Esophagus muscularis mucosa (tissue), 4 donors: ENCODE data around the gene ADAMTS6. TPM values are rescaled to one million over a fixed set of nuclear protein-coding genes. Genes with fewer than 3 reads are reported as not detected.
"Not testable (repeated sequence)": the region's sequence is repeated elsewhere in the genome, so short reads cannot be mapped to it uniquely, and the experiment has no call there.

ENCODE experiments used
- DNase-seq: peaks from one replicate; pipeline ENCODE4 v3.0.0-alpha.2; 2017; ENCODE audit errors: extremely low spot score
- H3K27ac ChIP-seq, 4 donors: fragments of 200-600 bp; sonication (generic); replicated peaks in 1 of 4; 1 replicate in 3 of 4; 2 replicates in 1 of 4; pipeline ENCODE4 v1.5.1; 2016 to 2019; ENCODE audit warnings: mild to moderate bottlenecking in 1 of 4
- H3K27me3 ChIP-seq, 4 donors: fragments of 200-600 bp; sonication (generic); one replicate each; pipeline versions ENCODE4 v1.5.1 to v1.6.0; 2016 to 2019
- H3K36me3 ChIP-seq, 4 donors: fragments of 200-600 bp; sonication (generic); one replicate each; pipeline ENCODE4 v1.5.1; 2016 to 2019
- H3K4me1 ChIP-seq, 4 donors: fragments of 200-600 bp; sonication (generic); one replicate each; pipeline ENCODE4 v1.5.1; 2016 to 2019
- H3K4me3 ChIP-seq, 4 donors: fragments of 200-600 bp; sonication (generic); 1 replicate in 2 of 4; 2 replicates in 2 of 4; pipeline ENCODE4 v1.5.1; 2016 to 2019; ENCODE audit warnings: mild to moderate bottlenecking in 4 of 4, moderate library complexity in 1 of 4
- H3K9me3 ChIP-seq, 4 donors: fragments of 200-600 bp; sonication (generic); 1 replicate in 3 of 4; 2 replicates in 1 of 4; pipeline ENCODE4 v1.5.1; 2016 to 2019
- CTCF ChIP-seq, 3 experiments: fragments of 200-600 bp in 2 of 3; fragments of 450-650 bp in 1 of 3; sonication (generic) in 2 of 3; IDR thresholded peaks; one replicate each; pipeline ENCODE4 v1.5.1; 2017 to 2019; ENCODE audit warnings: antibody characterized with exemption in 3 of 3, mild to moderate bottlenecking in 2 of 3, moderate library complexity in 1 of 3
- EP300 ChIP-seq: sonication (generic); formaldehyde crosslinking; IDR thresholded peaks from one replicate; pipeline ENCODE4 v1.6.1; 2017; ENCODE audit warnings: antibody characterized with exemption
- POLR2A ChIP-seq: fragments of 450-650 bp; IDR thresholded peaks from one replicate; pipeline ENCODE4 v1.6.1; 2017; ENCODE audit warnings: antibody characterized with exemption, moderate library complexity, mild to moderate bottlenecking, low read depth
- POLR2AphosphoS5 ChIP-seq, 2 donors: sonication (generic); formaldehyde crosslinking; IDR thresholded peaks; one replicate each; pipeline ENCODE4 v1.6.1; 2017; ENCODE audit warnings: antibody characterized with exemption in 2 of 2
- WGBS: methylation state at CpG from one replicate; pipeline ENCODE4 v1.1.5; 2018; 5-methylcytosine and 5-hydroxymethylcytosine counted together
- intact Hi-C: fragments of 100-400 bp; cut with DNase I; formaldehyde crosslinking; loops from one replicate; pipeline ENCODE4 v1.15.1; 2023
- total RNA-seq, 4 donors: library from RNA; depleted of rRNA; stranded (reverse); fragments of >200 nt; gene quantifications; one replicate each; pipeline versions ENCODE4 v1.1.0 to v1.2.1, GENCODE V29; 2016

The ADAMTS6 gene
- total RNA-seq, 4 donors from 2014 or later, result 1.4 to 4.2 (median 2.7) TPM

DNA sequence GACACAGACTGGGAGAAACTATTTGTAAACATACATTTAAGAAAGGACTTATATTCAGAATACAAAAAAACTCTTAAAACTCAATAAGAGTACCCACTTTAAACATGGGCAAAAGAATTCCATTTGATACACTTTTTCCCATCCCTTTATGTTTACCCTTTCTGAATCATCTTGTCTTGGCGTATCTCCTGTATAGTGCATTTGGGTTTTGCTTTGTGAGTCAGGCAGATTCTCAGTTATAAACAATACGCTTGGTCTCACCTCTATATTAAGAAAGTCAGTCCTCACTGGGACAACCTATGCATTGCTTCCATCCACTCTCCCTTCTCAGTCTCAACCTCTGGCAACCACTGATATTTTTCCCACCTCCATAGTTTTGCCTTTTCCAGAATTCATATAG lies 27.3 kb upstream of the ADAMTS6 start:
- TF ChIP-seq CTCF (IDR thresholded peaks at IDR 0.05), result no peak
- no peak for TF ChIP-seq POLR2AphosphoS5 (IDR thresholded peaks at IDR 0.05)
- no peak for TF ChIP-seq EP300
- no peak for TF ChIP-seq POLR2A
- 94% methylated on average over 2 of the region's 2 CpGs for WGBS
- intact Hi-C loops, result no loop called here

GRCh38 chr5:65506961-65507360 lies 25.2 kb upstream of the ADAMTS6 start:
- DNase-seq, result no peak
- Histone ChIP-seq H3K27me3 (no peaks in the 10 kb centered on the region), H3K4me3 (no peak overlapping the region), H3K36me3 (no peaks in the 10 kb centered on the region), H3K9me3 (no peaks in the 10 kb centered on the region), H3K27ac (no peak overlapping the region), H3K4me1 (no peaks in the 10 kb centered on the region)
- 78% methylated on average over 3 of the region's 3 CpGs for WGBS
- intact Hi-C loops, result no loop called here
- TF ChIP-seq EP300 (no peak), POLR2AphosphoS5 (IDR thresholded peaks at IDR 0.05) (no peak), POLR2A (no peak), CTCF (IDR thresholded peaks at IDR 0.05) (no peak)

More for the DNA sequence above, 27.3 kb upstream of the ADAMTS6 start:
- Histone ChIP-seq H3K36me3 (no peaks in the 10 kb centered on the region), H3K27me3 (no peaks in the 10 kb centered on the region), H3K4me3 (no peak overlapping the region), H3K27ac (no peak overlapping the region), H3K9me3 (no peaks in the 10 kb centered on the region), H3K4me1 (no peaks in the 10 kb centered on the region)
- DNase-seq, result no peak

GRCh38 chr5:65489119-65489518 lies 7.4 kb upstream of the ADAMTS6 start:
- DNase-seq, result no peak
- no peaks in the 10 kb centered on the region for H3K27me3 ChIP-seq
- no peak for TF ChIP-seq POLR2AphosphoS5 (IDR thresholded peaks at IDR 0.05)
- TF ChIP-seq POLR2A, result no peak
- TF ChIP-seq CTCF (IDR thresholded peaks at IDR 0.05), result no peak
- no peak for TF ChIP-seq EP300
- WGBS, result 88% methylated on average over 4 of the region's 4 CpGs
- intact Hi-C loops, result loop anchor here (10.0 kb wide), 1 partner anchor 274 kb away; no protein-coding TSS in a partner anchor
- no peaks in the 10 kb centered on the region for H3K4me1 ChIP-seq
- no peaks in the 10 kb centered on the region for H3K36me3 ChIP-seq
- H3K9me3 ChIP-seq, result no peaks in the 10 kb centered on the region
- no peak overlapping the region for H3K27ac ChIP-seq
- no peak overlapping the region for H3K4me3 ChIP-seq

DNA sequence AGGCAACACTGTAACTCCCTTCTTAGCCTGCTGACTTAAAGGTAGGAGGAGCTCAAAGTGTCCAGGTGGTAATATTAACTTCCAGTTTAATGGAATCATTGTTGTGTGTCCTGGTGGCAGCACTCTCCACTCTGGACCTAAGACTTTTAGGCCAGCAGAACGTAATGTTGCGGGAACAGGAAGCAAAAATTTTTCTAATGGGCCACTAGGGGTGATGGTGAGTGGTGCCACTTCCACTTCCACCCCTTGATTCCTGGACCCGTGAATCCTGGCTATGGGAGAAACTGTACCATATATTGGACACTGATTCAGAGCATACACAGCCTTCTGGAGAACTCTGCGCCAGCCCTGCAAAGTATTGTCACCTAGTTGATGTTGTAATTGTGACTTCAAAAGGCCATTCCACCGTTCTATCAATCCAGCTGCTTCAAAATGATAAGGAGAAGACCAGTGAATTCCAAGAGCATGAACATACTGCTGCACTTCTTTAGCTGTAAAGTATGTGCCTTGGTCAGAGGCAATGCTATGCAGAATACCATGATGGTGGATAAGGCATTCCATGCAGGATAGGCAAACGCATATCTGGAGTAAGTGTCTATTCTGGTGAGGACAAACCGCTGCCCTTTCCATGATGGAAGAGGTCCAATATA lies 6.4 kb upstream of the ADAMTS6 start:
- H3K27ac ChIP-seq, H3K4me1 ChIP-seq, H3K27me3 ChIP-seq, DNase-seq, H3K9me3 ChIP-seq, H3K4me3 ChIP-seq, H3K36me3 ChIP-seq: not testable (repeated sequence)
- intact Hi-C loops, result loop anchor here (10.0 kb wide), 1 partner anchor 273 kb away; no protein-coding TSS in a partner anchor
- 89% methylated on average over 7 of the region's 7 CpGs for WGBS

DNA sequence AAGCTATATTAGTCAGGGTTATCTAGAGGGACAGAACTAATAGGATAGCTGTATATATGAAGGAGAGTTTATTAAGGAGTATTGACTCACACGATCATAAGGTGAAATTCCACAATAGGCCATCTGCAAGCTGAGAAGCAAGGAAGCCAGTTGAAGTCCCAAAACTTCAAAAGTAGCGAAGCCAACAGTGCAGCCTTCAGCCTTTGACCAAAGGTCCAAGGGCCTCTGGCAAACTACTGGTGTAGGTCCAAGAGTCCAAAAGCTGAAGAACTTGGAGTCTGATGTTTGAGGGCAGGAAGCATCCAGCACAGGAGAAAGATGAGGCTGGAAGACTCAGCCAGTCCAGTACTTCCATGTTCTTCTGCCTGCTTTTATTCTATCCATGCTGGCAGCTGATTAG lies 5.1 kb upstream of the ADAMTS6 start:
- not testable (repeated sequence) for H3K36me3 ChIP-seq, H3K27ac ChIP-seq, H3K4me1 ChIP-seq, H3K9me3 ChIP-seq, DNase-seq, H3K27me3 ChIP-seq, H3K4me3 ChIP-seq
- WGBS, result 97% methylated on average over 2 of the region's 2 CpGs
- intact Hi-C loops, result loop anchor here (10.0 kb wide), 1 partner anchor 272 kb away; no protein-coding TSS in a partner anchor

DNA sequence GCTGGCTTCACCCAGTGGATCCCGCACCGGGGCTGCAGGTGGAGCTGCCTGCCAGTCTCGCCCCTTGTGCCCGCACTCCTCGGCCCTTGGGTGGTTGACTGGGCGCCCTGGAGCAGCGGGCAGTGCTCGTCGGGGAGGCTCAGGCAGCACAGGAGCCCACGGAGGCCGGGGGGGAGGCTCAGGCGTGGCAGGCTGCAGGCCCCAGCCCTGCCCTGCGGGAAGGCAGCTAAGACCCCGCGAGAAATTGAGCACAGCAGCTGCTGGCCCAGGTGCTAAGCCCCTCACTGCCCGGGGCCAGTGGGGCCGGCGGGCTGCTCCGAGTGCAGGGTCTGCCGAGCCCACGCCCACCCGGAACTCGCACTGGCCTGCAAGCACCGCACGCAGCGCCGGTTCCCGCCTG lies 3.7 kb upstream of the ADAMTS6 start:
- intact Hi-C loops, result loop anchor here (10.0 kb wide), 1 partner anchor 271 kb away; no protein-coding TSS in a partner anchor
- WGBS, result 100% methylated on average over 6 of the region's 28 CpGs
- DNase-seq, result no peak
- no peaks in the 10 kb centered on the region for H3K9me3 ChIP-seq
- no peak overlapping the region for H3K4me3 ChIP-seq
- peaks cover 5 to 19% (median 17%) of the 10 kb centered on the region in 4 donors for H3K4me1 ChIP-seq
- no peaks in the 10 kb centered on the region for H3K36me3 ChIP-seq
- TF ChIP-seq POLR2A (no peak), EP300 (no peak), POLR2AphosphoS5 (IDR thresholded peaks at IDR 0.05) (no peak), CTCF (IDR thresholded peaks at IDR 0.05) (no peak)
- H3K27me3 ChIP-seq, result no peaks in the 10 kb centered on the region
- no peak overlapping the region for H3K27ac ChIP-seq
